B cell (primary cell): ENCODE results near the gene MYRFL.

Experiments used
- EZH2 ChIP-seq: IDR thresholded peaks from 2 replicates; pipeline ENCODE4 v1.6.1; 2012; ENCODE audit warnings: borderline replicate concordance, low read depth, mild to moderate bottlenecking, moderate library complexity, low read length; ENCODE audit not compliant: insufficient read depth, poor library complexity, severe bottlenecking
- TF ChIP-seq, protein P1 (sequence below): fragments of 200-600 bp; IDR thresholded peaks from one replicate; pipeline ENCODE4 v1.8.0; 2022; ENCODE audit warnings: antibody characterized with exemption, mild to moderate bottlenecking

GRCh38 chr12:70006619-70006973, 181.6 kb downstream of the MYRFL start:
- no peak for TF ChIP-seq EZH2
- TF ChIP-seq, protein P1, sequence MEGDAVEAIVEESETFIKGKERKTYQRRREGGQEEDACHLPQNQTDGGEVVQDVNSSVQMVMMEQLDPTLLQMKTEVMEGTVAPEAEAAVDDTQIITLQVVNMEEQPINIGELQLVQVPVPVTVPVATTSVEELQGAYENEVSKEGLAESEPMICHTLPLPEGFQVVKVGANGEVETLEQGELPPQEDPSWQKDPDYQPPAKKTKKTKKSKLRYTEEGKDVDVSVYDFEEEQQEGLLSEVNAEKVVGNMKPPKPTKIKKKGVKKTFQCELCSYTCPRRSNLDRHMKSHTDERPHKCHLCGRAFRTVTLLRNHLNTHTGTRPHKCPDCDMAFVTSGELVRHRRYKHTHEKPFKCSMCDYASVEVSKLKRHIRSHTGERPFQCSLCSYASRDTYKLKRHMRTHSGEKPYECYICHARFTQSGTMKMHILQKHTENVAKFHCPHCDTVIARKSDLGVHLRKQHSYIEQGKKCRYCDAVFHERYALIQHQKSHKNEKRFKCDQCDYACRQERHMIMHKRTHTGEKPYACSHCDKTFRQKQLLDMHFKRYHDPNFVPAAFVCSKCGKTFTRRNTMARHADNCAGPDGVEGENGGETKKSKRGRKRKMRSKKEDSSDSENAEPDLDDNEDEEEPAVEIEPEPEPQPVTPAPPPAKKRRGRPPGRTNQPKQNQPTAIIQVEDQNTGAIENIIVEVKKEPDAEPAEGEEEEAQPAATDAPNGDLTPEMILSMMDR, result no peak
